GM18867 (cell line): ENCODE results near the gene FCHSD2.

Source experiments
- ATAC-seq: cut with Tn5 transposase; IDR thresholded peaks from one replicate; pipeline ENCODE4 v1.9.1; 2021; ENCODE audit warnings: mild to moderate bottlenecking, moderate library complexity; ENCODE audit not compliant: unreplicated experiment

FCHSD2 gene

DNA sequence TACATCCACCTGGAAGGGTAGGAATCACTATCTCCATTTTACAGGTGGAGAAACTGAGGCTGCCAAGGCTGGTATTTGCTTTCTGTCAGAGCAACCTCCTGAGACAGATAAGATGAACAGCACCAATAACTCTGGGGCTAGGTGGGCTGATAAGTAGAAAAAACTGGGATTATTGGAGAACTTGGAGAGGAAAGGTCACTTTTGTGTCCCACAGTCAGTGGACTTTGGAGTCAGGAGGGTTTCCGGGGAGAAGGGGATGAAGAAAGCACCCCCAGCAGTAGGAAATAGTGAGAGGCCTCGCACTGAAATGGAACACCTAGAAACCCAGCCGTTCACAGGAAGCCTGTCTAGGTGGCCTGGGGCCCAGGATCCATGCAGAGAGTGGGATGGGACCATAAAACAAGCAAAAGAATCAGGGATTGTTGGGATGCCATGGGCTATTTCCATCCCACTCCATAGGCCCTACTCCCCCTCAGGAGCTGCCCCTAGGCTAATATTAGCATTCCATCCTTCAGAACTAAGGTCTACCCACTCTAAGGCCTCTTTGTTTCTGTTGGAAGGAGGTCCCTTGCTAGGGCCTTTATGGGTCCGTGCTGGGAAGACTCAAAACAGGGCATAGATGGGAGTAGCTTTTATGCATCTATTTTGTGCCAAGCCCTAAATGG lies 31.0 kb upstream of the FCHSD2 start:
- no peak for ATAC-seq

DNA sequence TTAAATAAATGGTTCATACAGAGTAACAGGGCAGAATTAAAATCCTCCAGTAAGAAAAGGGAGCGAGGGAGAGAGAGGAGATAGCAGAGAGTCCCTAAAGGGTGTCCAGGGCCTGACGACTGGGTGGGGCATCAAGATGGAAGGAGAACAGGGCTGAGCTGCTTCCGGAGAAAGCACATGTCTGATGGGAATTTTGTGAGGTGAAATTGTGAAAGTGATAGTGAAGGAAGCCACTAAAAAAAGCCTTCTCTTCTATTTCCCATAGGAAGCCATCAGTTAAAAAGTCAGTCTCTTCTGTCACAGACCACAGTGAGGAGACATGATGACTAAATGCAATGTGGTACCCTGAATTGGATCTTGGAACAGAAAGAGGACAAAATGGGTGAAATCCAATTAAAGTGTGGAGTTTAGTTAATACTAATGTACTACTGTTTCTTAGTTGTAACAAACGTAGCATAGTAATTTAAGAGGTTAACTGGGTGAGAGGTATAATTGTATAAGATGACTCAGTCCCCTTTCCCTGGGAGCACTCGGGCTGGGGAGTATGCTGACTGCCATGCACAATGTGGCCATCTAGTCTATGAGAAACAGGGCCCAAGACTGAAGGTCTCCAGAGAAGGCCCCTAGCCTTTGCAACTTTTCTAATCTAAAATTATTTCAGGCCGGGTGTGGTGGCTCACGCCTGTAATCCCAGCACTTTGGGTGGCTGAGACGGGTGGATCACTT lies 29.5 kb upstream of the FCHSD2 start:
- no peak for ATAC-seq

- no peak for ATAC-seq
Measured at GRCh38 chr11:73170140-73170539, 28.0 kb upstream of the FCHSD2 start.

DNA sequence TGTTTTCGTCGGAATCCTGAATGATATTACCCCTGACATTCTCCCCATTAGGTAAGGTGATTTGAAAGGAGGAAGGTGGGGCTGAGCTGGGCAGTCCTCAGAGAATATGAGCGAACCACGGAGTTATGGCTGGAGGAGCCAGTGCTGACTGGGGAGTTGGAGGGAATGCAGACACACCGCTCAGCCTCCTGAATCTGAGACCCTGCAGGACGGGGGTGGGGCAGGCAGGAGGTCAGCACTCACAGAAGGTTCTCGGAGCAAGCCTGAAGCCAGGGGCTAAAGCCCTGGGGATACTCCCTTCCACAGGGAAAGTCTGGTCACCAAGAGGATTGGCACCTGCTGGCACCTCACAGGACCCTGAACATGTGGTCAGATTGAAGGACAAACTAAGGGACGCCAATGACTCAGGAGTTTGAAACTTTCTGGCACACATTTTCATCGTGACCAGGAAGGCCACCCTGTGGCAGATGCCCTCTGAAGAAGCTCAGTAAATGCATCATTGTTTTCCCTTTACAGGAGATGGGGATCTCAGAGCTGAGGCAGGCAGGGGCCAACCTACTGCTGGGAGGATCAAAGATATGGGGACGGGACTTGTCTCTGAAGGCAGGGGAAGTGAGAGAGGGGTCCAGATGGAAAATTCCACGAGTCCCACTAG lies 26.9 kb upstream of the FCHSD2 start:
- ATAC-seq, result no peak

DNA sequence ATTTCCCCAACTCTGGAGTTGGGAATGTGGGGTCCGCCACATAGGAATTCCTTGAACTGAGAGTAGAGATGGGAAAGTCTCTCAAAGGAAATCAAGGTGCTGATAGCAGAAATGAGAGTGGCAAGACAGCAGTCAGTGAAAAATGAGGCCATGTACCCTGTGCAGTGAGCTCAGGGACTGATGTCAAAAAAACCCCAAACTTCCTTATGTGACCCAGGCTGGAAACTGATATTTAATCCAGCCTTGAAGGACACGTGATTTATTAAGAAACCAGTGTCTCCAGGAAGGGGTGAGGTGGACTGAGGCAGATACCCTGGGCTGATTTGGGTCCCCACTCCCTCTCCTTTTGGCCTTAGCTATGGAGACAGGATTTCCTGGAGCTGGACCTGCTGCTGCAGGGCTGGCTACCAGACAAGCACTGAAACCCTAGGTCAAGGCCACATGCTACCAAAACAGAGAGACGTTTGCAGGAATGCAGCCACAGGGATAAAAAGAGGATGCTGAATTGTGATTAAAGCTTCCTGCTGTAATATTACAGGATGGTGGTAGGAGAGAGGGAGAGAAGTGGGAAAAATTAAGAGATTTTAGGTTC lies 25.3 kb upstream of the FCHSD2 start:
- ATAC-seq, result no peak

- ATAC-seq, result no peak
Measured at GRCh38 chr11:73164803-73165540, 22.9 kb upstream of the FCHSD2 start.

DNA sequence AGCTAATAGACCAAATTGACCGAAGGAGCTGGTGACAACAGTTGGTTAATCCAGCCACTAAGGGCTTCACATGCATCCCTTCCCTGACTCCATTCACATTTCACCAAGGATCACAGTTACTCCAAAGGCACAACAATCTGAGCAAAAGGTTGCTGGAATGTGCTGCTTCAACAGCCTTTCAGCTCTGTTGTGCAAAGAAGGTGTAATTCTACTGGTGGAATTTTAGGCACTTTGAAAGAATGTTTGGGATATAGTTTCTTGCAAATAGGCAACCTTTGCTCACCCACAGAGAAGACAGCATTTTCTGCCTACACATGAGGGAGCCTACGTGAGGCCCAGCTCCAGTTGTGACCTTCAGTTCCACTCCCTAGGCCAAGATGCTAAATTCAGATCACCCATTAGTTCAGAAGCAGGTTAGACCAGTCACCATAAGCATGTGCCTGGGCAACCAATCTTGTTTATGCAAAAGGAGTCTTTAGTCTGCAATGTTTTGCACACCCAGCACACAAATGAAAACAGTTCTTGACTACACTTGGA lies 21.6 kb upstream of the FCHSD2 start:
- no peak for ATAC-seq

- ATAC-seq, result no peak
Measured at GRCh38 chr11:73162196-73162740, 20.1 kb upstream of the FCHSD2 start.

DNA sequence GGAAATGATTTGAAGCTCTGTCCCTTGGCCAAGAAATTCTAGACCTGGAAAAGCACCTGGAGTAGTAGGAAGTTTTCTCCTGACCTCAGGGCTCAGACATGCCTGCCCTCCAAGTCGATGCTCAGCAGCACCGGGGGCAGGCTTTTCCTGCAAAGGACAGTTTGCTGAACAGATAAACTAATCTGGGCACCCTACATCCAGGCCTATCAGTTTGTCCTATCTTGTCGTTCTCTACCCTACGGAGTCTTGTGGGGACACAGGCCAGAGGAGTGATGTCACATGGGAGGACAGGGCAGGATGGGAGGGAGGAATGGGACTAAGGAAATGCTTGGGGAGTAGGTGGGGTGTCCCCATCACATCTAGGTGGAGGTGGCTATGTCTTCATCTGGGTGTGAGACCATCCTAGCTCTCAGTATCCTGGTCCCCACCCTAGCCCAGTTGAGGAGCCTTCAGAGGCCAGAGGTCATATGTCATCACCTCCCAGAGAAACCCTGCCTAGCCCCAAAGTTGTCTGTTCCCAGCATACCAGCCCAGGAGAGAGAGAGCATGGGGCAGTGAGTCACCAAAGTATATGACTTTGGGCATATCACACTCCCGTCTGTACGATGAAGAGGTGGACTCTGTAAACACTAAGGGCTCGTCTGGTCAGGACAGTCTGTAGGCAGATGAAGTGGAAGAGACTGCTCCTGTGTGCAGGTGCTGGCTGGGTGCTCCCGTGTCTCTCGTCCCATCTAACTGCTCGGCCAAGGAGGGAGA lies 18.1 kb upstream of the FCHSD2 start:
- no peak for ATAC-seq

- ATAC-seq, result no peak
Measured at GRCh38 chr11:73159297-73159696, 17.2 kb upstream of the FCHSD2 start.

- no peak for ATAC-seq
Measured at GRCh38 chr11:73158356-73159051, 16.4 kb upstream of the FCHSD2 start.

DNA sequence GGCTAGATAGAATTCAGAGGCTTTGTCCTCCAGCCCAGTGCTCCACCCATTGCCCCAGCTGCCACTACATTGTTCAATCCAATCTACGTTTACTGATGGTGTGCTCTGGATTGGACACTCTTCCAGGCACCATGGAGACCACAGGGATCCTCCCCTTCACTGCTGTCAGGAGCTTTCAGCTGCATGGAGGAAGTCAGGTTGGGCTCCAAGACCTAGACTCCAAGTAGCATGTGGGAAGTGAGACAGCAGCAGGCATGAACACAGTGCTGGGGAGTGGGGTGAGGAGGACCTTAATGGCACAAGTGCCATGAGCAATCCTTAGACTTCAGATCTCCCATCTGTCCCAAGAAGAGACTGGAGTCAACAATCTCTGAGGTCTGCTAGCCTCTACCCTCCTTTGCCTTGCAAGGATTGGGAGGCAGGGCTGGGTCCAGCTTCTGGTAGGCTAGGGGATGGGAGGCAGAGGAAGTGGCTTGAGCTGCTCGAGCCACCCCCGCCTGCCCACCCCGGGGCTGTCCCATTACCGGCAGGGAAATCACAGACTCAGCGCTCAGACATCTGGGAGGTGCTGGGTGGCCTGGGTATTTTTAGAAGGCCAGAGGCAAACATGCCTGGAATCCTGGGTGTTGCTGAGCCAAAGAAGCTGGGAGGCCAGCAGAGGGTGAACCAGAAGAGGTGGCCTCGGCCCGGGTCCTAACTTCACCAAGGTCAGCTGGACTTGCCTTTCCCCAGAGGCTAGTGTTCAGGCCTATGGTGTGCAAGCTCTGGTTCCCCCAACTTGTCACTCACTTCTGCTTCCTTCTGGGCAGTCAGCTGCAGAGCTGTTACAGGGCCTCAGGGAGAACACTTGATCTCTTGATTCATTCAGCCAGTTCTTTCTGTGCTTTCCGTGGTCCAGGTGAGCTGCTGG lies 15.2 kb upstream of the FCHSD2 start:
- ATAC-seq, result no peak

DNA sequence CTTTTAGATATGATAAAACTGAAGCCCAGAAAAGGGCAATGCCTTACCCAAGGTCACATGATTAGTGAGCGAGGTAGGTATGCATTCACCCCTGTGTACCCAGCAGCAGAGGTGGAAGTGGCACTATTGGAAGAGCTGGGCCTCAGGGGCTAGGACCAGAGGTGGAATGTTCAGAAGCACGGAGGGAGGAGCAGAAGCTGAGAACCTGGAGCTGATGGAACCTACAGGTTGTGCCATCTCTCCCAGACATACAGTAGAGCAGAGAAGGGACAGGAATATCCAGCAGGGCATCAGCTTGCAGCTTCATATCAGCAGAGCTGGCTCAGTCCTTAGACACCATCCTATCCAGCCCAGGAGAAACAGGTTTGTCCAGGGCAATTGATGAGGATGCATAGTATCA lies 14.6 kb upstream of the FCHSD2 start:
- no peak for ATAC-seq

GRCh38 chr11:73156114-73156513 lies 14.0 kb upstream of the FCHSD2 start:
- ATAC-seq, result no peak

DNA sequence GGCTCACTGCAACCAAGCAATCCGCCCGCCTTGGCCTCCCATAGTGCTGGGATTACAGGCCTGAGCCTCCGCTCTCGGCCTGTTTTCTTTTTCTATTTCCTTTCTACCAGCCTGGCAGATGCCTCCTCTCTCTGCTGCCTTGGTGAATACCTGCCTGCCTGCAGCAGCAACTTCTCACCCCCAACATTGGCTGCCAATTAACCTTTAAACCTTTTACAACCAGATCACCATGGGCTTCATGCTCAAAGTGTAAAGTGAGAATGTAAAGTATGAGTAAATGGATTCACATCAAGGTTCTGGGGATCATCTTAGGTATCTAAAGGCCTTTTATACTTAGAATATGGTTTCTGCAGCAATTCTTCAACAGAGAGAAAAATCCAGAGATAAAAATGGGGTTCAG lies 13.0 kb upstream of the FCHSD2 start:
- no peak for ATAC-seq

DNA sequence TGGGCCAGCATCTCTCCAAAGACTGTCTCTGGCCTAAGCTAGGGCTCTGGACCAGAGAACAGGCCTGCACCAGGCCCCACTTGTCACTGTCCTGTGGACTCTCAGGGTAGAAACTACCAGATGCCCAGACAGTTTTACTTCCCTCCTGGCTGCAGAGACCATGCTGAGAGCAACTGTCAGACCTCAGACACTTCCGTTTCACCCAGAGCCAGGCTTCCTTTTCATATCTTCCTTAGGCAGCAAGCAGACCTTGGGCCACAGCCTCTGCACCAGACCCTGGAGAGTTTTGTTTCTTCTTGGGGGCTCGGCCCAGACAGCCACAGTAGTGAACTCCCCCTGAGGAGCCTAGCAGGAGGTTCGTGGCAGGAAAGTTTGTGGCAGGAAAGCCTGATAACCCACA lies 12.1 kb upstream of the FCHSD2 start:
- ATAC-seq, result peak; percentile 47

DNA sequence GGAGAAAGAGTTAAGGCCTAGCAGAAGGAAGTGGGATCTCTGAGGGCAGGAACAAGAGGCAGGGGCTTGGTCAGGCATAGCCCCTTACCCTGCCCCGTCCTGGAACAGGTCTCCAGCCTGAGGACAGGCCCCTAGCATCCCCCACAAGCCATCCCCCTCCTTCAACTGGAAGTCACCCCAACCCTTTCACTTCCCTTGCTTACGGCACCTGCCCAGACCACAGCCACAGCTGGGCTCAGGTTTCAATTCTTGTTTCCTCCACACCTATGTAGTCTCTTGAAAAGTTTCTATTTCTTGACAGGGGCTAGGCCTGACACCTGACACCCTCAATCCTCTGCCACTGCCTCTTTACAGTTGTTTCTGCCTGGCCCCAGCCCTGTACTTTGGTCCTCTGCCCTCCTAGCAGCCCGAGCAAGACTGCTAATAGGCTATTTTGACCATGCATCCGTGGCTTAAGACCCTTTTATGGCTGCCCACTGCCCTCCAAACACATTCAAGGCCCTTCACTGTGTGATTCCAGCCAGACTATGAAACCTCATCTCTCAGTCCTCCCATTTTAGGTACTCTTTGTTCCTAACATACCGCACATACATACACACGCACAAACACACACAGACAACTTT lies 10.9 kb upstream of the FCHSD2 start:
- ATAC-seq, result peak; percentile 72
